ENCODE results near the gene VAMP5.

- TF ChIP-seq CTCF (IDR thresholded peaks at IDR 0.05) (no peak), POLR2A (IDR thresholded peaks at IDR 0.05) (no peak), EP300 (IDR thresholded peaks at IDR 0.05) (no peak)
Observed at GRCh38 chr2:85541753-85542457, 42.3 kb upstream of the VAMP5 start.
